GM12872 (cell line): ENCODE results near the gene PGS1.

Source experiments
- TF ChIP-seq, protein P1 (sequence below): IDR thresholded peaks from 3 replicates; pipeline ENCODE4 v1.5.1; 2011; ENCODE audit warnings: low read depth, mild to moderate bottlenecking, low read length, moderate library complexity; ENCODE audit not compliant: insufficient read depth

PGS1 gene

DNA sequence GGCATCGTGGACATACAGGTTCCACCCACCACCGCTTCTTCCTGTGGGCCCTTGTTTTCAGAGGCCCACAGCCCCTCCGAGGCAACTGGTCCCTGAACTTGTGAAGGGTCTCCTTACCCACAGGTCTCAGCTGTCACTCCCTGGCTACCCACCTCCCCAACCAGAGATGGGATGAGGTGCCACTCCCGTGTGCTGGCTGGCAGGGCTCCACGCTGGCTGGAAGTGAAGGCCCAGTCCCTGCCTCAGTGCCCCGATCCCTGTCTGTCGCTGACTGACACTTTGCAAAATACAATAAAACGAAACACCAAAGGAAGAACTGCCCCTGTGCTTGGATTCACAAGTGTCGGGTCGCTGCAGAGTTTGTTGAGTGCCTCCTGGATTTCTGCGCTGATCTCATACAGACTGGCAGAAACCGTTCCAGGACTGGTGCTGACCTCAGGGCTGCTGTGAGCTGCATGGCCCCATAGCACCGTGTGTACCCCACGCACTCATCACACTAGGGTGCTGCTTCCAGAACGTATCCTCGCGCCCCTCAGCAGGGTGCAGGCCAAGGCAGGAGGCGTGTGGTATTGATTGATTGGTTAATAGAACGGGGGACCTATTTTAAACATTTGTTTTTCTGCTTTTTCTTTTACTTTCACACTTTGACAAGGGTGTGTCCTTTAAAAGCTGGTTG is 57.0 kb downstream of the PGS1 start:
- TF ChIP-seq, protein P1, sequence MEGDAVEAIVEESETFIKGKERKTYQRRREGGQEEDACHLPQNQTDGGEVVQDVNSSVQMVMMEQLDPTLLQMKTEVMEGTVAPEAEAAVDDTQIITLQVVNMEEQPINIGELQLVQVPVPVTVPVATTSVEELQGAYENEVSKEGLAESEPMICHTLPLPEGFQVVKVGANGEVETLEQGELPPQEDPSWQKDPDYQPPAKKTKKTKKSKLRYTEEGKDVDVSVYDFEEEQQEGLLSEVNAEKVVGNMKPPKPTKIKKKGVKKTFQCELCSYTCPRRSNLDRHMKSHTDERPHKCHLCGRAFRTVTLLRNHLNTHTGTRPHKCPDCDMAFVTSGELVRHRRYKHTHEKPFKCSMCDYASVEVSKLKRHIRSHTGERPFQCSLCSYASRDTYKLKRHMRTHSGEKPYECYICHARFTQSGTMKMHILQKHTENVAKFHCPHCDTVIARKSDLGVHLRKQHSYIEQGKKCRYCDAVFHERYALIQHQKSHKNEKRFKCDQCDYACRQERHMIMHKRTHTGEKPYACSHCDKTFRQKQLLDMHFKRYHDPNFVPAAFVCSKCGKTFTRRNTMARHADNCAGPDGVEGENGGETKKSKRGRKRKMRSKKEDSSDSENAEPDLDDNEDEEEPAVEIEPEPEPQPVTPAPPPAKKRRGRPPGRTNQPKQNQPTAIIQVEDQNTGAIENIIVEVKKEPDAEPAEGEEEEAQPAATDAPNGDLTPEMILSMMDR = no peak

DNA sequence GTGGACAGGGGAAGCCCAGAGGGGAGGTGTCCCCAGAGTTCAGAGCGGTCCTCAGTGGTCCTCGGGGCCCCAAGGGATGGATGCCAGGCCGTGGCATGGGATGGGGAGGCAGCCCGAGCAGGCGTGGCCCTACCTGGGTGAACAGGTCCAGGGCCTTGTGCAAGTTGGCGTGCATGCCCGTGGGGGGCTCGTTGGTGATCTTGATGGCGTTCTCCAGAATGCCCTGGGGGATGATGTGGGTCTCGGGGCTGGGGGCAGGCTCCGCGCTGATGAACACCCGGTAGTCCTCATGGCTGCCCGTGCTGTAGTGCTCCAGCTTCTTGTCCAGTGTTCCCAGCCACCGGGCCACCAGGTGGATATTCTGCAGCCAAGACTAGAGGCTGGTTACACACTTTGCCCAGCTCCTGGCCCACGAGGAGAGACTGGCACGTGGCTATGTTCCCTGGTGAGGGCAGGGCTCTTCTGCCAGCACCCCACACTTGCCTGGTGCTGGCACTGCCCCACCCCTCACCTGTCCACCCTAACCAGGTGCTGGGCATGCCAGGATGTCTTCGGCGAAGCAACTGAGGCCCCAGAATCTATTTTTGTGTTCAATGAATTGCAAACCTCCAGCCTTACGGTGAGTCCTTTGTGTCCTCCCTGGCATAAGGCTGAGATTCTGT is 59.2 kb downstream of the PGS1 start:
- TF ChIP-seq, protein P1 = no peak

DNA sequence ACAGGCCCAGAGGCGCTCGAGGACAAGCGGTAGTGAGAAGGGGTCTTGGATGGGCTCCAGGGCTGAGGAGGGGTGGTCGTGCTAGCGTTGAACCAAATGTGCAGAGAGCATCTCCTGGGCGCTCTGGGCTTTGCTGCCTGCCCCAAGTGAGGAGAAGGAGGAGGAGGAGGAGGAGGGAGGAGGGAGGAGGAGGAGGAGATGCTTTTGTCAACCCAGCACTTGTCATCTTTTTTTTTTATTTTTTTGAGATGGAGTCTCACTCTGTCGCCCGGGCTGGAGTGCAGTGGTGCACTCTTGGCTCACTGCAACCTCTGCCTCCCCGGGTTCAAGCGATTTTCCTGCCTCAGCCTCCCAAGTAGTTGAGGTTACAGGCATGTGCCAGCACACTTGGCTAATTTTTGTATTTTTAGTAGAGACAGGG is 59.8 kb downstream of the PGS1 start:
- TF ChIP-seq, protein P1 = no peak

DNA sequence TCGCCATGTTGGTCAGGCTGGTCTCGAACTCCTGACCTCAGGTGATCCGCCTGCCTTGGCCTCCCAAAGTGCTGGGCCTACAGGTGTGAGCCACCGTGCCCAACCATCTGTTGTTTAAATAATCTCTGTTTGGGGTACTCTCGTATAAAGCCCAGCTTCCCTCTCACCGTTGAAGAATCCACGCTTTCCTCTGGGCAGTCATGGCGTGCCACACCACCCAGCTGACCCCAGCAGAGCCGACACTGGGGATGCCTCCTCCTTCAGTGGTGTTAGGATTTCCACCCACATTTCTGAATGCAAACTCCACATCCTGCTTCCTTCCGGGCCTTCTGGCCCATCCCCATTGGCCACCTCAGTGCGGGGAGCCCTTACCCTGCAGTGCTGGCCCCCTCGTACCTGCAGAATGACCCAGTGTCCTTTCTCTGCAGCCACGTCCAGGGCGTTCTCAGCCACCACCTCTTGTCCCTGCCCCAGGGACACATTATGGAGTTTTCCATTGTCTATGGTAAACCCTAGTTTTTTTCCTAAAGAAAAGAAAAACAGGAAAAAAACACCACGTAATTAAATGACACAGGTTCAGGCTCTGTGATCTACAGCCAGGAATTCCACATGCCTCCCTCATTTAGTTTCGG is 60.4 kb downstream of the PGS1 start:
- TF ChIP-seq, protein P1 = no peak

DNA sequence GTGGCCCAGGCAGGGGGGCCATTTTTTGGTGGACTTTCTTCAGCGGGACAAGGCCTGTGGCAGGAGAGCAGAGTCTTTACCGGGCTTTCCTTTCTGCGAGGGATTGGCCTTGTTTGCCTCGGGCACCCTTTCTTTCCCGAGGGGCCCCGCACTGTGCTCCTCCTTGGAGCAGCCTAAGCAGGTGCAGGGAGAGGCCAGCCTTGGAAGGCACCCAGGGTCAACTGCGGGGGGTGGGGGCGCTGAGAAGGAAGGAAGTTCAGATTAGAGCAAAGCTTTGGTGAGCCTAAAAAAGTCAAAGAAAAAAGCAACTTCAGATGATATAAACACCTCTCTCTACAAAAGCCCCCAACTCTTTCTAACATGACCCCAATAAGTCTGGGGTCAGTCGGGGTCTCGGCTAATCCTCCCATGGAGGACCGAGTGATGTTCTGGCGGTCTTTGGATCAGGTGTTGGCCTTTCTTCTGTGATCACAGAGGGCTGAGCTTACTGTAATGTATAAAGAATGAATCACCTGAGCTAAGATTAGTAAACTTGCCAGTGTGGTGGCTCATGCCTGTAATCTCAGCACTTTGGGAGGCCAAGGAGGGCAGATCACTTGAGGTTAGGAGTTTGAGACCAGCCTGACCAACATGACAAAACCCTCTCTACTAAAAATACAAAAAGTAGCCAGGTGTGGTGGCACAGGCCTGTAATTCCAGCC is 63.0 kb downstream of the PGS1 start:
- TF ChIP-seq, protein P1 = no peak

DNA sequence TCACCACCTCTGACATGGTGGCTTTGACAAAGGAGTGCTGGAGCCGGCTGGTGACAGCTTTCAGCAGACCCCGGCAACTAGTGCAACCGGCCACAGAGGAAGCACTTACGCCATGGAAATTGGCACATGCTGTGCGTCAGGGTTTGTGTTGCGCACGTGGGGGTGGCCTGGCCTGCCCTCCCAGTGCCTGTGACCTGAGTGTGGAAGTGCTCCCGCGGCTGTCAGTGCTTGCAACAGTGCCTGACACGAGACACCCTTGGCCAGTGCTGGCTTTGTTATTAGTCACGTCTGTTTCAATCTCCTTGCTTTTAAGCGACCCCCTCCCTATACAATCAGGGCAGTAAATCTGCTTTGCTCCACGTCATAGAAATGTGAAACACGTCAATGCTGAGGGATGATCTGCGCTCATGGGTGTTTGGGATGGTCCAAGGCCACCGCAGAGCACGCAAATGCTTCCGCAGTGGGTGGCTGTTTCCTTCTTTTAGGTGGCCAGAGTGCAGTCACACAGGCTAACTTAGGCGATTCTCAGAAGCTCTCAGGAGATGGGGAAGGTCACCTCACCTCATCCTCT is 64.3 kb downstream of the PGS1 start:
- TF ChIP-seq, protein P1 = no peak

DNA sequence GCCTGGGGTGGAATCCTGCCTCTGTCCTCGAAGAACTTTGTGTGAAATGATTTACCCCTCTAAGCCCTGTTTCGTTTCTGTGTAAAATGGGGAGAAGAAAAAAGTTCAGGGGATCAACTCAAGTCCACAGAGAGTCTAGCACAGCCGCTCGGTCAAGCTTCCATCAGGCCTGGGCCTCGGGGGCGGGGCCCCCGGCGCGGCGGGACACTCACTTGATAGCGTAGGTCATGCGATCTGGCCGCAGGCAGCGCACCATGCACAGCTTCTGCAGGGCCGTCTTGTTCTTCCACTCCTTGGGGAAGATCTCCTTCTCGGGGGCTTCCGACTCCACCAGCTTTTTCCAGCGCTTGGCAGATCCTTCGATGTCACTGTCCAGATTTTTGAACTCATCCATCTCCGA is 65.9 kb downstream of the PGS1 start:
- TF ChIP-seq, protein P1 = no peak
